Measurements from ENCODE around the gene ME1. TPM values are rescaled to one million over a fixed set of nuclear protein-coding genes. Genes with fewer than 3 reads are reported as not detected.

Gene ME1
- total and polyA plus RNA-seq, 9 of the 15 experiments (the other 6 are each of a cell fraction or from before 2014, with no cell fraction given) = 3.2 to 10.4 (median 5.5) TPM

GRCh38 chr6:83368577-83368976 is 62.3 kb downstream of the ME1 start:
- H3K27ac ChIP-seq (ENCODE audit: extremely low read depth, low read depth, low read length) = no peak overlapping the region
- no peaks in the 10 kb centered on the region for H3K27me3 ChIP-seq (ENCODE audit: control insufficient read depth in 2 of 2, insufficient read depth in 2 of 2, low read length in 2 of 2)
- no peaks in the 10 kb centered on the region for H3K9me3 ChIP-seq (replicated peaks; ENCODE audit: control insufficient read depth, insufficient read depth, low read depth, low read length)
- intact Hi-C loops (cut with micrococcal nuclease) = no loop called here
- in situ Hi-C loops (cut with MboI) = no loop called here
- no peaks in the 10 kb centered on the region for H3K9me1 ChIP-seq (ENCODE audit: control insufficient read depth, insufficient read depth, low read length)
- no peak for DNase-seq (ENCODE audit: extremely low read depth in 1 of 4, low spot score in 3 of 4)
- H3K9ac ChIP-seq (ENCODE audit: insufficient read depth in 1 of 2, low read depth in 2 of 2, low read length in 2 of 2) = no peak overlapping the region
- CTCF ChIA-PET (ENCODE audit: low intra/inter-chr PET ratio) = no interaction called here
- H3K36me3 ChIP-seq (ENCODE audit: control insufficient read depth, insufficient read depth, low read length) = no peaks in the 10 kb centered on the region
- no peaks in the 10 kb centered on the region for H3K4me1 ChIP-seq (replicated peaks in 1 of 2; ENCODE audit: control insufficient read depth in 2 of 2, insufficient read depth in 2 of 2, low read length in 2 of 2)
- no peak overlapping the region for H3K4me2 ChIP-seq (ENCODE audit: insufficient read depth, low read length)
- H2AFZ ChIP-seq (ENCODE audit: low read depth, low read length) = no peak overlapping the region
- H3K79me2 ChIP-seq (ENCODE audit: control insufficient read depth, insufficient read depth, low read length) = no peaks in the 10 kb centered on the region
- H3K4me3 ChIP-seq = no peak overlapping the region
- FAIRE-seq = no peak
- TF ChIP-seq PURB (CRISPR knock-in tag; IDR thresholded peaks at IDR 0.05; ENCODE audit: low read depth) (no peak), ZNF224 (CRISPR knock-in tag; IDR thresholded peaks at IDR 0.05) (no peak), GTF2E2 (tag; IDR thresholded peaks at IDR 0.05) (no peak), BDP1 (IDR thresholded peaks at IDR 0.05; ENCODE audit: insufficient read depth, insufficient read length) (no peak), NFE2 (IDR thresholded peaks at IDR 0.05; ENCODE audit: low read depth) (no peak), HDAC8 (tag; IDR thresholded peaks at IDR 0.05) (no peak), SMARCA4 (IDR thresholded peaks at IDR 0.05) (no peak), ZNF175 (CRISPR knock-in tag; IDR thresholded peaks at IDR 0.05; ENCODE audit: low read depth) (no peak), ZNF445 (CRISPR knock-in tag; IDR thresholded peaks at IDR 0.05; ENCODE audit: low read depth) (no peak), ZNF12 (CRISPR knock-in tag; IDR thresholded peaks at IDR 0.05) (no peak), RBBP5 (IDR thresholded peaks at IDR 0.05; ENCODE audit: borderline replicate concordance, insufficient read depth, low read length, poor library complexity, severe bottlenecking) (no peak), ZKSCAN8 (CRISPR knock-in tag; IDR thresholded peaks at IDR 0.05) (no peak), NFIX (CRISPR knock-in tag; IDR thresholded peaks at IDR 0.05; ENCODE audit: low read depth) (no peak), MTA2 (IDR thresholded peaks at IDR 0.05; ENCODE audit: low read depth) (no peak)
- ATAC-seq = no peak
- POLR2A ChIA-PET = no interaction called here
- no peaks in the 10 kb centered on the region for H4K20me1 ChIP-seq (replicated peaks; ENCODE audit: control insufficient read depth, insufficient read depth, low read length)
- BruUV-seq (replicated peaks) = no TSS peak

Data from K562 (cell line).